PFSK-1 (cell line): ENCODE data around the gene RFK.

Source experiments
- POLR2AphosphoS5 ChIP-seq: IDR thresholded peaks from 2 replicates; pipeline ENCODE4 v1.6.1; 2012; ENCODE audit warnings: low read depth, mild to moderate bottlenecking, control low read depth, low read length, moderate library complexity
- TF ChIP-seq, protein P1 (sequence below), 2 experiments: IDR thresholded peaks; 2 replicates each; pipeline versions ENCODE4 v1.6.1 to v1.8.0; 2011 to 2012; ENCODE audit warnings: low read depth in 2 of 2, low read length in 2 of 2, control low read depth in 1 of 2, inconsistent platforms in 1 of 2, mild to moderate bottlenecking in 1 of 2, moderate library complexity in 1 of 2; ENCODE audit not compliant: insufficient read depth in 1 of 2

DNA sequence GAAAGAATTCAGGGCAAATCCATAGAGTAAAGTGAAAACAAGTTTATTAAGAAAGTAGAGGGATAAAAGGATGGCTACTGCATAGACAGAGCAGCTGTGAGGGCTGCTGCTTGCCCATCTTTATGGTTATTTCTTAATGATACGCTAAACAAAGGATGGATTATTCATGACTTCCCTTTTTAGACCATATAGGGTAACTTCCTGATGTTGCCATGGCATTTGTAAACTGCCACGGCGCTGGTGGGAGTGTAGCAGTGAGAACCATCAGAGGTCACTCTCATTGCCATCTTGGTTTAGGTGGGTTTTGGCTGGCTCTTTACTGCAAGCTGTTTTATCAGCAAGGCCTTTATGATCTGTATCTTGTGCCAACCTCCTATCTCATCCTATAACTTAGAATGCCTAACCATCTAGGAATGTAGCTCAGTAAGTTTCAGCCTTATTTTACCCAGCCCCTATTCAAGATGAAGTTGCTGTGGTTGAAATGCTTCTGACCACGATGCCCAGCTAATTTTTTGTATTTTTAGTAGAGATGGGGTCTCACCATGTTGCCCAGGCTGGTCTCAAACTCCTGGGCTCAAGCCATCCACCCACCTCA is 42.1 kb downstream of the RFK start:
- TF ChIP-seq POLR2AphosphoS5, result no peak
- TF ChIP-seq, protein P1, sequence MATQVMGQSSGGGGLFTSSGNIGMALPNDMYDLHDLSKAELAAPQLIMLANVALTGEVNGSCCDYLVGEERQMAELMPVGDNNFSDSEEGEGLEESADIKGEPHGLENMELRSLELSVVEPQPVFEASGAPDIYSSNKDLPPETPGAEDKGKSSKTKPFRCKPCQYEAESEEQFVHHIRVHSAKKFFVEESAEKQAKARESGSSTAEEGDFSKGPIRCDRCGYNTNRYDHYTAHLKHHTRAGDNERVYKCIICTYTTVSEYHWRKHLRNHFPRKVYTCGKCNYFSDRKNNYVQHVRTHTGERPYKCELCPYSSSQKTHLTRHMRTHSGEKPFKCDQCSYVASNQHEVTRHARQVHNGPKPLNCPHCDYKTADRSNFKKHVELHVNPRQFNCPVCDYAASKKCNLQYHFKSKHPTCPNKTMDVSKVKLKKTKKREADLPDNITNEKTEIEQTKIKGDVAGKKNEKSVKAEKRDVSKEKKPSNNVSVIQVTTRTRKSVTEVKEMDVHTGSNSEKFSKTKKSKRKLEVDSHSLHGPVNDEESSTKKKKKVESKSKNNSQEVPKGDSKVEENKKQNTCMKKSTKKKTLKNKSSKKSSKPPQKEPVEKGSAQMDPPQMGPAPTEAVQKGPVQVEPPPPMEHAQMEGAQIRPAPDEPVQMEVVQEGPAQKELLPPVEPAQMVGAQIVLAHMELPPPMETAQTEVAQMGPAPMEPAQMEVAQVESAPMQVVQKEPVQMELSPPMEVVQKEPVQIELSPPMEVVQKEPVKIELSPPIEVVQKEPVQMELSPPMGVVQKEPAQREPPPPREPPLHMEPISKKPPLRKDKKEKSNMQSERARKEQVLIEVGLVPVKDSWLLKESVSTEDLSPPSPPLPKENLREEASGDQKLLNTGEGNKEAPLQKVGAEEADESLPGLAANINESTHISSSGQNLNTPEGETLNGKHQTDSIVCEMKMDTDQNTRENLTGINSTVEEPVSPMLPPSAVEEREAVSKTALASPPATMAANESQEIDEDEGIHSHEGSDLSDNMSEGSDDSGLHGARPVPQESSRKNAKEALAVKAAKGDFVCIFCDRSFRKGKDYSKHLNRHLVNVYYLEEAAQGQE (IDR thresholded peaks at IDR 0.05; ENCODE audit: insufficient read depth in 1 of 2, low read depth in 2 of 2, low read length in 2 of 2), result no peak
